Measurements from ENCODE around the gene SLIT2.
A peak's percentile ranks its signal among the peaks of the same experiment; 100 is the strongest.

Gene SLIT2, protein sequence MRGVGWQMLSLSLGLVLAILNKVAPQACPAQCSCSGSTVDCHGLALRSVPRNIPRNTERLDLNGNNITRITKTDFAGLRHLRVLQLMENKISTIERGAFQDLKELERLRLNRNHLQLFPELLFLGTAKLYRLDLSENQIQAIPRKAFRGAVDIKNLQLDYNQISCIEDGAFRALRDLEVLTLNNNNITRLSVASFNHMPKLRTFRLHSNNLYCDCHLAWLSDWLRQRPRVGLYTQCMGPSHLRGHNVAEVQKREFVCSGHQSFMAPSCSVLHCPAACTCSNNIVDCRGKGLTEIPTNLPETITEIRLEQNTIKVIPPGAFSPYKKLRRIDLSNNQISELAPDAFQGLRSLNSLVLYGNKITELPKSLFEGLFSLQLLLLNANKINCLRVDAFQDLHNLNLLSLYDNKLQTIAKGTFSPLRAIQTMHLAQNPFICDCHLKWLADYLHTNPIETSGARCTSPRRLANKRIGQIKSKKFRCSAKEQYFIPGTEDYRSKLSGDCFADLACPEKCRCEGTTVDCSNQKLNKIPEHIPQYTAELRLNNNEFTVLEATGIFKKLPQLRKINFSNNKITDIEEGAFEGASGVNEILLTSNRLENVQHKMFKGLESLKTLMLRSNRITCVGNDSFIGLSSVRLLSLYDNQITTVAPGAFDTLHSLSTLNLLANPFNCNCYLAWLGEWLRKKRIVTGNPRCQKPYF (N-terminal part only)

DNA sequence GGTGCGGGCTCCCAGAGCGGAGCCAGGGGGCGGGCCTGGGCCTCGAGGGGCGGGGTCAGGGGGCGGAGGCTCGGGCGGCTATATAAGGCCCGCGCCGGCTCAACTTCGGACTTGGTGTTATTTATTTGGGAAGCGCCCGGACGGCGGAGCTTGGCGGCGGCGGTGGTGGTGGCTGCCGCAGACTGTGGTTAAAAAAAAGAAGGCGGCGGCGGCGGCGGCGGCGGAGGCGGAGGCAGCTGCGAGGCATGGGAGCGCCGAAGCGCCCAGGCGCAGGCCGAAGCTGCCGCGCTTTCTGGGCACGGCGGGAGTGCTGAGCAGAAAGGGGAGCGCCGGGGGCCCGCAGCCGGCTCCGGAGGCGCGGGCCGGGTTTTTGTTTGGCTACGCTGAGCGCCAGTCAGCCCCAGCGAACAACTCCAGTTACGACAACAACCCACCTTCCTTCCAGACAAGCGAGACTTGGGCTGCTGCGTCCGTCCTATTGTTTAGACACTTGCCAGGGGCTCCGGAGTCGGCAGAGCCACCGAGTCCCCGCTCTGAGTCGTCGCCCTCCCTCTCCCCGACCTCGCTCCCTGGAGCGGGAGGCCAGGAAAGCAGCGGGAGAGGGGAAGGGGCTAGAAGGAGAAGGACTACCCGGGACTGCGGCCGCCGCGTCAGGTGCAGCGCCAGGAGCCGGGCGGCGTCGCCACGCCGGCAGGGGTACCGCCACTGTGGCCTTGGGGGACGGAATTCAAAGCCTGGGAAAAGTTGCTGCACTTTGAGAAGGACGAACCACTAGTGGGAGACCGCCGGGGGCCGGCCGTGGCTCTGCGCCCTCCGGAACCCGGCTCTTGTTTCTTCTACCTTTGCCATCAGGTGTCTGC lies at the start of gene SLIT2:
SLIT2 (plus strand) TSS at position 110 of the 860 bp plus-strand sequence. CDS start 1,911 bp downstream, outside the sequence.
- DNase-seq, result peak; percentile 94

DNA sequence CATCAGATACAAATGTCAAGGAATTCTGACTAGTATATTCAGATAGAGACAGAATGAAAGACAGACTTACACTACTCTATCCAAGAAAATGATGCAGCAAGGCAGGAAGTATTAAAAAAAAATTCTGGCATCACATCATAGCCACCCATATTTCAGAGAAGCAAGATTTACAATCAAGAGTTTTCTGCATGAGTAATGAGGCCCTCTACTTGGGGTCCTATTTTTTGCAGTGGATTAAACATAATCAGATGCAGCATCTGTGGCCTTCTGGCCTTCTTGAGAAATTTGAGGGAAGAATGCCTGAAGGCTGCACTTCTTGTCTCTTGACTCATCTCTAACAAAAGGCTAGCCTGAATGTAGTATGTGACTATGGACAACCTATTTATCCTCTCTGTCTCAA lies 48.2 kb upstream of the SLIT2 start:
- no peak for DNase-seq

- no peak for DNase-seq
Observed at GRCh38 chr4:20217521-20217920, 34.2 kb upstream of the SLIT2 start.

- no peak for DNase-seq
Observed at GRCh38 chr4:20217951-20218350, 33.8 kb upstream of the SLIT2 start.

DNA sequence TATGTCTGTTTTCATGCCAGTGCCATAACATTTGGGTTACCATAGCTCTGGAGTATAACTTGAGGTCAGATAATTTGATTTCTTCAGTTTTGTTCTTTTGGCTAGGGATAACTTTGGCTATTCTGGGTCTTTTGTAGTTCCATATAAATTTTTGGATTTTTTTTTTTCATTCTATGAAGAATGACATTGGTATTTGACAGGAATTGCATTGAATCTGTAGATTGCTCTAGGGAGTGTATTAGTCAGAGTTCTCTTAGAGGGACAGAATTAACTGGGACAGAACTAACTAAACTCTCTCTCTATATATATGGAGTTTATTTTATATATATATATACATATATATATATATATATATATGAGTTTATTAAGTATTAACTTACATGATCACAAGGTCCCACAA lies 32.2 kb upstream of the SLIT2 start:
- no peak for DNase-seq

GRCh38 chr4:20237894-20238537 lies 13.7 kb upstream of the SLIT2 start:
- no peak for DNase-seq

DNA sequence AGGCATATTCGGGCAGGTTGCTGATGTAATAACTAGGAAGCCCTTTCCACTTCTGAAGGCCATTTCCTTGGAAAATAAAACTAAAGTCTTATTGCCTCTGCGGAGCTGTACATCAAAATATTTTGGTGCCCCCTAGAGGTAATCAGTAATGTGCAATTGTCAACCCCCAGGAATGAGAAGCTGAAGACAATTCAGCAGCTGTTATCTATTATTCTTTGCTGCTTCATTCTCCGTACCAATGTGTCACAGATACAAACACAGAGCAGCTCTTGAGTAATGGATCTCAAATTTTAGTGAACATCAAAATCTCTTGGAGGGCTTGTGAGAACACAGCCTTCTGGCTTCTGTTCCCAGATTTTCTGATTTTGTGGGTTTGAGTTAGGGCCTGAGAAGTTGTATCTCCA lies 3.5 kb upstream of the SLIT2 start:
- no peak for DNase-seq

DNA sequence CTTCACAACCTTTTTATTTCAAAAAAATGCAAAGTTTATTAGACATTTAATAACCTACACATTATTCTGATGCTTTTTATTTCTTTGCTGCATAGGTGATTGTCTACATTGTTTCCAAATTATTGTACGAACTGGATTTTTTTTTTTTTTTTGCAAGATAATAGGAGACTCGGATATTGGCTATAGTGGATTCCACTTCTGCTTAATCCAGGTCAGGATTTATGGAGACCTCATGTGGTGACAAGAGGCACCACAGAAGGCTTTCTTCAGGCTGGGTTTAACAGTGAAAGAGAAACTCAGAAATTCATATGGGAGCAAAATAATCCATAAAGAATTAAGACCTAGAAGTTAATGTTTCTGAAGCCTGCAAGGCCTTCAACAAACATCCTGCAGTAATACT lies 2.4 kb upstream of the SLIT2 start:
- DNase-seq, result no peak

DNA sequence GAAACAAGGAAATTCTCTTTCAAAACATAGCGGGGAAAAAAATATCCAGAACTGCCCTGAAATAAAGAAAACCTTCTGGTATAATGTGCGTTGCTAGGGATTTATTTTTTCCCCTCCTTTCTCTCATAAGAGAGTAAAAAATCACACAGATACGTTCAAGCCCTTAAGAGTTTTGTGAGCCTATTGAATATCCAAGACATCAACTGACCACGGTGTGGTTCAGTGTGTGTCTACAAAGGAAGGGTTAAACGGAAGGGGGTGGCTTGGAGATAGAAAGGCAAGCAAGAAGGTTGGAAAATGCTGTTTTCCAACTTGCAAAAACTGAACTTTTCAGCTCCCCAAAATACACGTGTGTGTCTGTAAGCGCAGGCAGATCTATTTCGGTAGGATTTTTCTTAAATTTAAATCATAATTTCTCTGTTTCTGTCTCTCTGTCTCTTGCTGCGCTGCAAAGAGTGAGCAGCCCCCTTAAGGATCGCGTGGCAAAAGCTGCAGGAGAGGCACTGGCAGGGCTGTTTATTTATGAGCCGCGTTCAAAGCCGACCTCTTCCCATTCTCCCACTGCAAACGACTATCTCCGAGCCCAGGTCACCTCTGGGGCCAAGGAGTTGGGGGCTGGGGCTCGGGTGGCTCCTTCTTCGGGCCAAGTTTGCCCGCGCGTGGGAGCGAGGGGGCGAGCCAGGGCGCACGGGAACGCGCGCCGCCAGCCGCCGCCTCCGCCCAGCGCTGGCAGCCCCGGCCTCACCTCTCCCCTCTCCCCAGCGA lies 492 bp upstream of the SLIT2 start:
- DNase-seq, result no peak

DNA sequence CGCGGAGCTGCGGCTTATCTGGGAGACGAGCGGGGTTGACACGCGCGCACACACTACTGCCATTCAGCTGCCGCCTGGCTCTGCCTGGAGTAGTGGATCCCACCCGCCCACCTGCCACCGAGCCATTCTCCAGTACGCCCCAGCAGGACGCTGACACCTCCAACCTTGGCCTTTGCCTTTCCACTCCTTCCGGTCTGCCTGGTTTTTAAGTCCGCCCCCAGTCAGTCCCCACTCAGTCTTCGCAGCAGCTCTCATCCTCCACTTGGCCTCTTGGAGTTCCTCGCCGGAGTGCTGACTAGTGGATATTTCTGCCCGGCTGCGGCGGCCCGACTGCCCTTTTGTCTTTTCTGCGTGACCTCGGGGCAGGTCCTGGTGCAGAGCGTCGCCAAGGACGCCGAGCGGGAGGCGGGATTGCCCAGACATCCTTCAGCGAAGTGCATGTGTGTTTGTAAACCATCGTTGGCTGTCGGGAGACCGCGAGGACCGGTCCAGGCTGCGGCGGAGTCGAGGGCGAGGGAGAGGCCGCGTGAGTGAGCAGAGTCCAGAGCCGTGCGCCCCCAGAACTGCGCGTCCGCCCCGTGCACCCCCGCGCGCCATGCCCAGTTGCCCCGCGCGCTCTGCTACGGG lies 1.1 kb downstream of the SLIT2 start:
- peak; percentile 75 for DNase-seq

- no peak for DNase-seq
Observed at GRCh38 chr4:20253283-20253734, 1.6 kb downstream of the SLIT2 start.

DNA sequence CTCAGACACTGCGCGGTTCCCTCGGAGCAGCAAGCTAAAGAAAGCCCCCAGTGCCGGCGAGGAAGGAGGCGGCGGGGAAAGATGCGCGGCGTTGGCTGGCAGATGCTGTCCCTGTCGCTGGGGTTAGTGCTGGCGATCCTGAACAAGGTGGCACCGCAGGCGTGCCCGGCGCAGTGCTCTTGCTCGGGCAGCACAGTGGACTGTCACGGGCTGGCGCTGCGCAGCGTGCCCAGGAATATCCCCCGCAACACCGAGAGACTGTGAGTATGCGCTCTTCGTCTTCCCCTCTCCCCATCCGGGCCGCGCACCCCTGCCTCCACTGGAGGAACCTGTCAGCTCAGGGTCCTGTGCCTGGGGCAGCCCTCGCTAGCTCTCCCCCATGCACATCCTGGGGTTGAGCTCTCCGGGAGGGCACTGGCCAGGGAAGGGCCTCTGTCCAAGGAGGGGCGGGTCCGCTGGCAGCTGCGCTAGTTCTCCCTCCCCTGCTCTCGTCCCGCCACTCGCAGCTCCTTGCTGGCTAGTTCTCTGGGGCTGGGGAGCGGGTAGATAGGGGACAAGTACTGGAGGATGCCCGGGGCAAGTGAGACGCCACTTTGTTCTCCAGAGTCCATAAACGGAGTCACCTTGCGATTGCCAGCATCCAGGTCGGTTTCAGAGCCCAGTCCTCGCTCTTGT lies 2.2 kb downstream of the SLIT2 start:
- DNase-seq, result peak; percentile 77

GRCh38 chr4:20254511-20255250 lies 3.0 kb downstream of the SLIT2 start:
- peak; percentile 71 for DNase-seq

DNA sequence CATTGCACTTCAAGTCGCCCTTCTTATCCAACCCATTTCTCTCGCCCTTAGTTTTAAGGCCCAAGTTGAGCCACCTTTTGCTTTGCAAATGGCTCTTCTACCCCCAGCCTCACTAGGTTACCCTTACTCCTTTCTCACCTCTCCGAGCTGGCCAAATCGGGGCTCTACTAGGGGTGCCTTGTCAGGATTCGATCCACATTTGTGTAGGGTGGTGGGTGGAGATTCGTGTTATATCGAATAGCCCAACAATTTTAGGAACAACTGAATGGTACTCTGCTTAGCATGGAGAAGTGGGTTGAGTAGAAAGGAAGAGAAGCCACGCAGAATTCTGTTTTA lies 3.5 kb downstream of the SLIT2 start:
- DNase-seq, result no peak

DNA sequence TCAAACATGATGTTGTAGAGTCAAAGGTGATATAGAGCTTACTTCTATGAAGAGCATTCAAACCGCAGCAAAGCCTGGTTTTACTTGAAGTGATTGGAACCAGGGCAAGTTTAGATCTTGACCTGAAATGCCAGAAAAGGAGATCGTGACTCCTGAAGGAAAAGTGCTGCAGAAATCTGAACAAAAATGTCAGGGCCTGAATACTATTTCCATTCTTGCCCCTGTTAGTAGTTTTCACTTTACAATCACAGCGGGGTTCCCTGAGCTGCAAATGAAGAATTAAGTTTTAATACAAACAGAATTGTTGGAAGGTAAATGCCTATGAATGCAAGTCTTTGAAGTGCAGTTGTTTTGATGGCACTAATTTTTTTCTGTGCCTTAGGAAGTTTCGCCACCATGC lies 4.1 kb downstream of the SLIT2 start:
- no peak for DNase-seq

DNA sequence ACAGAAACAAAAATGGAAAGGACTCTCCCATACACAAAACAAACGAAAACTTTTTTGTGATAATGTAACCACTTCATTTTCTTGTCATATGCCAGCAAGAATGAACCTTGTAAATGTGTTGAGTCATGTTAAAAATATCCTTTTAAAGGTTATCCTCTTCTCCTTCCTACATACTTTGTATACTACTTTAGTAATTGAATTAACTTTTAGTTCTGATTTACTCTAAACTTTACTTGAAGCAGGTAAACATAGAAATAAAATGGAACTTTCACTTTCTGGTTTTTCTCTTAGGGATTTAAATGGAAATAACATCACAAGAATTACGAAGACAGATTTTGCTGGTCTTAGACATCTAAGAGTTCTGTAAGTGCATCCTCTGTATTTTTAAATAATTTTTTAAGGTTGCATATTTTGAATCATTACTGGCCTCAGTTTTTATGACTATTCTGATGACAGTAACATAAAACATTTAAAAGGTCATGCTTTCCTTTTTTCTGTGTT lies 4.7 kb downstream of the SLIT2 start:
- DNase-seq, result no peak

GRCh38 chr4:20259707-20260106 lies 8.0 kb downstream of the SLIT2 start:
- no peak for DNase-seq

DNA sequence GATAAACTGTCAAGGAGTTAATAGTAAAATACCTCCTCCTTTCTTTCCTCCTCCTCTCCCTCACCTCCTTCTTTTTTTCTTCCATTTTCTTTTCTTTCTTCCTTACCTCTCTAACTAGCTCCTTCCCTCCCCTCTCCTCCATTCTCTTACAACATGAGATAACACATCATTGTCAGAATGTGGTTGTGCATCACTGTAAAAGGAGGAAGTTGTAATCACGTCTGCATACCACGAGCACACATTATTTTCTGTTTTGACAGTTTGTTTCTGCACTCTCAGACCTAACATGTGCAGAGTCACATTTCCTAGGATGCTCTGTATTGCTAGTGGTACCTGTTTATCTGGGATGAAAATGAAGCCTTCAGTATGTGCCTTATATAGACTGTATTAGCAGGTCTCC lies 9.1 kb downstream of the SLIT2 start:
- DNase-seq, result no peak

DNA sequence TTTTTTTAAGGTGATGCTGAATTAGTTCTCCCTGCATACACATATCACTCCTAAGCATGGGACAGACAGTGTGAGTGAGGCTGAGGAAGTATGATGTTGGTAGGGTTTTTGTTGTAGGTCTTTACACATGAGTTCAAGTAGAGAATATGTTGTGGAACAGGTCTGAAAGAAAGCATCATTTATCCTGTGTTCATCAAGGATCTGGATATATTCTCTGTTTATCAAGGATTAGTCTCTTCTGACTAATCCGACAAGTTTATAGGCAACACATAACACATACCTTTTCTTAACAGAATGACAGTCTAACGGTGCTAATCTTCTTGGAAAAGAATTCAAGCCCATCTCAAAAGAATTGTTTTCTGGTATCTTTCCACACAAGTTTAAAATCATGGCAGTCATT lies 10.5 kb downstream of the SLIT2 start:
- DNase-seq, result no peak

GRCh38 chr4:20264688-20265087 lies 13.0 kb downstream of the SLIT2 start:
- no peak for DNase-seq
